NCI-H1694 (cell line): ENCODE data around the gene ARPC5.

ENCODE experiments used
- DNase-seq: peaks from one replicate; lab custom pipeline; 2025; lab: John Stamatoyannopoulos, UW

The ARPC5 gene

DNA sequence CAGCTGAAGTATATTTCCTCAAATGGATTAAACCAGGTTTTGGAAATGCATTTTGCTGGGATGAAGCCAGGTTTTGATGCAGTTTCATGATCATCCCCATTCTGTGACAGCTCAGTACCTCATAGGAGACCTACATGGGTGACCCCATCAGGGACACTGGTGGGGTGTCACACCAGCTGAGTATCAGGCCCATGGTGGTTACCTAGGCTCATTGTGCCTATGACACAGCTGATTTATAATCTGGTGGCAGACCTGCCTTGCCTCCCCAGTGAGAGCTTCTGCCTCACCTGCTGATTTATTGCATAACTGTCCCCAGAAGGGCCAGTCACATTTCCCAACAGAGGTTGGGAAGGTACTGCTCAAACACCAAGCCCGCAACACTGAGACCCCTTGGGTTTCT lies 49.1 kb downstream of the ARPC5 start:
- no peak for DNase-seq

DNA sequence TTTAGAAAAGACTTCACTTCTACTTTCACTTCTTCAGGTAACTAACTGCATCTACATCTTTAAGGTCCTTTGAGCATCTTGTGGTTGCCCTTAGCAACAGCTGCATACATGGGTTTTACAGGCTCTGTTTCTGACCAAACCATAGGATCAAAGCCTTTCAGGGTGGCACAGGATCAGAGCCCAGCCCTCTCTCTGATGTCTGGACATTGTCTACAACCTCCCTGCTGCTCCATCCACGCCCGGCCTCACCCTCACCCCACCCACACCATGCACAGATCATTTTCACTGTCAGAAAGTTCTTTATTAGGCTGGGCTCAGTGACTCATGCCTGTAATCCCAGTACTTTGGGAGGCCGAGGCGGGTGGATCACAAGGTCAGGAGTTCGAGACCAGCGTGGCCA lies 50.5 kb downstream of the ARPC5 start:
- DNase-seq: no peak

DNA sequence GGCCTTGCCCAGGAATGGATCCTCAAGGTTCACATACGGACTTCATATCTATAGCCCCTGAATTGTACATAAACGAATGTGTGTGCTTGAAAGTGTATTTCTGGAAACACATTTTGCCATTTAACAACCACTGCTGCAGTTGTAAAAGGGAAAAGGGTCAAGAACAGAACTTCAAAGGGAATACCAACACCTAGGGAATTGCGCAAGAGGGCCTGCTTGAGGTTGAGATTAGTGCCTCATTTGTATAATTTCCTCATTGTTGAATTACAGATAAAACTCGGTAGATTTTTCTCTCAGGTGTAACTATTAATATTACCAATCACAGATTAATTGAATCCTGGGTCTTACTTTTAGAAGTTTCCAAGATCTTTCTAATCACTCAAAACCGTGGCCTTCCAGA lies 51.4 kb downstream of the ARPC5 start:
- no peak for DNase-seq

DNA sequence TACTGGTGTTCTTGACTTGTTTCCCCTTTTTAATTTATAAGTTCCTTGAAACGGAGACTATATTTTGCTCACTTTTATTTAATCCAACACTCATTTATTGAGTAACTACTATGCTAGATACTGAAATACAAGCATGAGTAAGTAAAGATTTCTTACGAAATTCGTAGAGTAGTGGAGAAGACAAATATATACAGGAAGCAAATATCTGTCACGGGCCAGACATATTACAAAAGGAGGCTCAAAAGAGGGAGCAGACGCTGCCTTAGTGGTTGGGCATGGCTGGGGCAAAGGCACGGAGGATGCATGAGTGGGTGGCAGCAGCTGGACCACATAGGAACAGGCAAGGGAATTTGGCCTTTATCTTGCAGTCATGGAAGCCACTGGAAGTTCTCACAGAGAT lies 52.1 kb downstream of the ARPC5 start:
- no peak for DNase-seq

- DNase-seq: no peak
Observed at GRCh38 chr1:183582021-183582713, 53.4 kb downstream of the ARPC5 start.

- DNase-seq: peak; percentile 67
Observed at GRCh38 chr1:183580281-183580682, 55.3 kb downstream of the ARPC5 start.

DNA sequence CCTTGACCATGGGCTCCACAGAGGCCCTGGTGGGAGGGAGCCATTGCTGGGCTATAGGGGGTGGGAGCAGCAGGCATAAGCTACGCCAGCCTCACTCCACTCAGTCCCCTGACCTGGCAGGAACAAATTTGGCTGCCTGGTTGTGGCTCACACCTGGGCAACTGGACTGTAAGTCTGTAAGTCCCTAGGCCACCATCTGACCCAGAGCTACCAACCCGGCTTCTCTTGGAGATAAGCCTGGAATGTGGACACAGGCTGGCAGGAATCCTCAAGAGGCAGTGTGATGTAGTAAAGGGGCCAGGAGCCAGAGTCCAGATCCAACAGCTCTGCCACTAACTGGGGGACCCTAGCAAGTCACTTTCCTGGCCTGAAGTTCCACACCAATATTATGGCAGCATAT lies 56.7 kb downstream of the ARPC5 start:
- no peak for DNase-seq

DNA sequence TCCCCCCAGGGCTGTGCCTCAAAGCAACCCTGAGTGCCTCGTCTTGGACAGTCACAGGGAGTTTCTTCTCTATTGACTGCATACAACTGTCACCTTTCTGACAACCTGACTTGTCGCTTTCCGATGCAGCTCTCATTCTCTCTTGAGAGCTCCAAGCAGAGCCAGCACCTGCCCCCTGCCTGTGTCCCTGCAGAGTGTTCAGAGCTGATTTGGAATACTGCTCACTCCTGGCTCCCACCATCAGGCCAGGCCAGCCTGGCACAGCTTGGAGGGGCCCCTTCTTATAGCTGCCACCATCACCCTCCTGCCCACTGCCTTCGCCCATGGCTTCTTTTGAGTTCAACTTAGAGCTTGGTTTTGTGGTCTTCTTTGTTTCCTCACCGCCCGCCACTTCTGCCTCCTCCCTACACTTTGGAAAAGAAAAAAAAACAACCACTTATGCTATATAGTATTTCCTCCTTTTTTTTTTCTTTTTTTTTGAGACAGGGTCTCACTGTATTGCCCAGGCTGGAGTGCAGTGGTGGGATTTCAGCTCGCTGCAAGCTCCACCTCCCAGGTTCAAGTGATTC lies 57.6 kb downstream of the ARPC5 start:
- DNase-seq: no peak

GRCh38 chr1:183576537-183576936 lies 59.0 kb downstream of the ARPC5 start:
- DNase-seq: no peak

DNA sequence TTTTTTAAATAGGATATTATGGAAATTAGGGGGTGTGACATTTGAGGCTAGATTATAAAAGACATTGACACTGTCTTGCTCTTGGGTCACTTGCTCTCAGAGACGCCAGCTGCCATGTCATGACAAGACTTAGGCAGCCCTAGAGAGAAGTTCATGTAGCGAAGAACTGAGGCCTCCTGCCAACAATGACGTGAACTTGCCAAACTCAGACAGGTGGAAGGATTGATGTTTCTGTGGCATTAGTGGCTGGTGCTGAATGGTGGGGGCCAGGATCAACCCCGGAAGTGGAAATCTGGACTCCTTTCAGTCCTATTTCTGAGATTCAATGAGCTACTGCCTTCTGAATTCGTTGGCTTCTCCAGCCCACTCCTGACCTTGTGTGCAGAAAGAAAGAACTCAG lies 60.0 kb downstream of the ARPC5 start:
- no peak for DNase-seq

DNA sequence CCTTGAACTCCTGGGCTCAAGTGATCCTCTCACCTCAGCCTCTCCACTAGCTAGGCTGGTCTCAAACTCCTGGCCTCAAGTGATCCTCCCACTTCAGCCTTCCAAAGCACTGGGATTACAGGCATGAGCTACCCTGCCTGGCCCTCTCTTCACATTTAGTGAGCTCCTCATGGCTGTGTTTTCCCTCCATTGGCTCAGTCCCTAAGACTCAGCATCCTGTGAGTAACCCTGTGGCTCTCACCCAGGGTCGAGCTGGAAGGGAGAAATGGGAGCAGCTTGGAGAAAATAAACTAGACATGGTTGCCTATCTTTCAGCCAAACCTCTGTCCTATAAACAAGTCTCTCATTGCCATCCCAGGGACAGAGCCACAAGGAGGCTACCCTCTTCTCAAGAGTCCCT lies 62.9 kb downstream of the ARPC5 start:
- DNase-seq: no peak

GRCh38 chr1:183571678-183572268 lies 63.8 kb downstream of the ARPC5 start:
- no peak for DNase-seq
